GM13976 (cell line): Measurements from ENCODE around the gene FANCB.

Experiments
- DNase-seq: peaks from one replicate; pipeline ENCODE4 v3.0.0; 2012; ENCODE audit warnings: low spot score
- CTCF ChIP-seq: IDR thresholded peaks from 2 replicates; pipeline ENCODE4 v1.5.1; 2012; ENCODE audit warnings: borderline replicate concordance, mild to moderate bottlenecking; ENCODE audit not compliant: insufficient read depth; ENCODE audit errors: extremely low read depth, missing control alignments, control extremely low read depth
- in situ Hi-C: fragments of 300-500 bp; cut with MboI; formaldehyde crosslinking; loops from one replicate; pipeline ENCODE4 v1.12.0; 2022; ENCODE audit warnings: low sequenced_read_pairs, mixed read lengths, inconsistent platforms; ENCODE audit not compliant: unreplicated experiment

The FANCB gene

GRCh38 chrX:14913241-14913640 is 40.4 kb upstream of the FANCB start:
- TF ChIP-seq CTCF, result no peak
- DNase-seq, result no peak
- in situ Hi-C loops, result no loop called here

GRCh38 chrX:14903891-14904290 is 31.0 kb upstream of the FANCB start:
- no peak for TF ChIP-seq CTCF
- in situ Hi-C loops, result no loop called here
- DNase-seq, result no peak

GRCh38 chrX:14902537-14902936 is 29.7 kb upstream of the FANCB start:
- no peak for DNase-seq
- no peak for TF ChIP-seq CTCF
- in situ Hi-C loops, result no loop called here

- TF ChIP-seq CTCF, result no peak
- DNase-seq, result no peak
- in situ Hi-C loops, result no loop called here
Measured at GRCh38 chrX:14899607-14900006, 26.7 kb upstream of the FANCB start.

GRCh38 chrX:14897042-14897441 is 24.2 kb upstream of the FANCB start:
- DNase-seq, result no peak
- no peak for TF ChIP-seq CTCF
- in situ Hi-C loops, result no loop called here

- TF ChIP-seq CTCF, result no peak
- in situ Hi-C loops, result no loop called here
- no peak for DNase-seq
Measured at GRCh38 chrX:14896273-14896672, 23.4 kb upstream of the FANCB start.

- in situ Hi-C loops, result no loop called here
- TF ChIP-seq CTCF, result no peak
- no peak for DNase-seq
Measured at GRCh38 chrX:14886252-14886651, 13.4 kb upstream of the FANCB start.
